B cell (primary cell): ENCODE measurements around the gene SDK2. TPM values are rescaled to one million over a fixed set of nuclear protein-coding genes. Genes with fewer than 3 reads are reported as not detected.

Experiments used
- ATAC-seq: fragments of 200-7000 bp; cut with Tn5 transposase; one replicate; pipeline ENCODE4 v1.10.0; 2021; ENCODE audit warnings: low read depth, mild to moderate bottlenecking, moderate number of reproducible peaks, moderate library complexity
- CTCF ChIA-PET: fragments of 350-600 bp; sonication (Branson Sonifier 250); formaldehyde crosslinking; loops from one replicate; lab custom pipeline; 2021; ENCODE audit warnings: antibody characterized with exemption, inconsistent platforms; lab: Charles Lee
- POLR2A ChIA-PET: fragments of 350-600 bp; sonication (Branson Sonifier 250); formaldehyde crosslinking; loops from one replicate; lab custom pipeline; 2021; ENCODE audit warnings: antibody characterized with exemption; lab: Charles Lee
- DNase-seq: peaks from one replicate; pipeline ENCODE4 v3.0.0; 2013
- H2AFZ ChIP-seq: 2 replicates; pipeline ENCODE4 v1.6.1; 2012; ENCODE audit warnings: mild to moderate bottlenecking, low read depth, low read length; ENCODE audit not compliant: insufficient read depth, poor library complexity, severe bottlenecking
- H3K27ac ChIP-seq, 2 donors: 1 replicate in 1 of 2; 2 replicates in 1 of 2; pipeline ENCODE4 v1.5.1; 2012 to 2013; ENCODE audit warnings: low read length in 2 of 2, mild to moderate bottlenecking in 2 of 2, moderate library complexity in 1 of 2
- H3K27me3 ChIP-seq, 4 experiments: fragments of 200-600 bp in 1 of 4; sonication (generic) in 1 of 4; replicated peaks in 1 of 4; 1 replicate in 2 of 4; 2 replicates in 2 of 4; pipeline versions ENCODE4 v1.6.1 to v1.7.0; 2013 to 2016; ENCODE audit warnings: low read length in 3 of 4, mild to moderate bottlenecking in 2 of 4, mixed read lengths in 1 of 4, moderate library complexity in 1 of 4; ENCODE audit not compliant: insufficient read depth in 4 of 4, control insufficient read depth in 3 of 4; ENCODE audit errors: control extremely low read depth in 1 of 4
- H3K36me3 ChIP-seq, 2 experiments: replicated peaks in 1 of 2; 1 replicate in 1 of 2; 2 replicates in 1 of 2; pipeline versions ENCODE4 v1.6.1 to v1.7.1; 2013; ENCODE audit warnings: low read length in 1 of 2; ENCODE audit not compliant: insufficient read depth in 2 of 2, control insufficient read depth in 1 of 2; ENCODE audit errors: control extremely low read depth in 1 of 2, extremely low read depth in 1 of 2
- H3K4me1 ChIP-seq, 2 donors: fragments of 200-600 bp in 1 of 2; sonication (generic) in 1 of 2; 1 replicate in 1 of 2; 2 replicates in 1 of 2; pipeline versions ENCODE4 v1.5.1 to v1.6.1; 2013 to 2017; ENCODE audit warnings: low read length in 2 of 2; ENCODE audit not compliant: control insufficient read depth in 2 of 2, insufficient read depth in 2 of 2
- H3K4me2 ChIP-seq: replicated peaks from 2 replicates; pipeline ENCODE3; 2012; ENCODE audit warnings: mild to moderate bottlenecking, low read depth, low read length; ENCODE audit not compliant: poor library complexity, severe bottlenecking
- H3K4me3 ChIP-seq, 5 experiments: fragments of 200-600 bp in 1 of 5; sonication (generic) in 1 of 5; 1 replicate in 3 of 5; 2 replicates in 2 of 5; pipeline versions ENCODE4 v1.5.1 to v1.7.0; 2011 to 2016; ENCODE audit warnings: low read length in 4 of 5, mild to moderate bottlenecking in 4 of 5, low read depth in 2 of 5, control low read depth in 1 of 5, moderate library complexity in 1 of 5; ENCODE audit not compliant: insufficient read depth in 1 of 5; ENCODE audit errors: control extremely low read depth in 1 of 5, extremely low read depth in 1 of 5
- H3K79me2 ChIP-seq: fragments of 200-600 bp; sonication (generic); one replicate; pipeline ENCODE4 v1.6.0; 2016; ENCODE audit warnings: low read length; ENCODE audit not compliant: control insufficient read depth, insufficient read depth
- H3K9ac ChIP-seq: fragments of 200-600 bp; sonication (generic); 2 replicates; pipeline ENCODE4 v1.6.1; 2017; ENCODE audit warnings: mild to moderate bottlenecking, low read length, moderate library complexity
- H3K9me3 ChIP-seq, 3 donors: one replicate each; pipeline versions ENCODE4 v1.6.1 to v1.7.1; 2013; ENCODE audit warnings: low read length in 2 of 3; ENCODE audit not compliant: control insufficient read depth in 2 of 3, insufficient read depth in 1 of 3; ENCODE audit errors: control extremely low read depth in 1 of 3
- H4K20me1 ChIP-seq: 2 replicates; pipeline ENCODE4 v1.6.0; 2012; ENCODE audit warnings: mild to moderate bottlenecking, low read length; ENCODE audit not compliant: insufficient read depth, control insufficient read depth, poor library complexity, severe bottlenecking
- H3K27ac Mint-ChIP-seq: one replicate; pipeline ENCODE4 v1.8.0; 2021; ENCODE audit warnings: mixed read lengths
- H3K27me3 Mint-ChIP-seq: one replicate; pipeline ENCODE4 v1.8.0; 2021; ENCODE audit warnings: mixed read lengths
- H3K4me1 Mint-ChIP-seq: one replicate; pipeline ENCODE4 v1.8.0; 2021; ENCODE audit warnings: mixed read lengths
- H3K4me3 Mint-ChIP-seq: one replicate; pipeline ENCODE4 v1.8.0; 2021; ENCODE audit warnings: mixed read lengths
- H3K9me3 Mint-ChIP-seq: one replicate; pipeline ENCODE4 v1.8.0; 2022; ENCODE audit warnings: mixed read lengths; ENCODE audit not compliant: insufficient read depth
- EZH2 ChIP-seq: IDR thresholded peaks from 2 replicates; pipeline ENCODE4 v1.6.1; 2012; ENCODE audit warnings: borderline replicate concordance, low read depth, mild to moderate bottlenecking, moderate library complexity, low read length; ENCODE audit not compliant: insufficient read depth, poor library complexity, severe bottlenecking
- WGBS: methylation state at CpG from one replicate; pipeline ENCODE4 v1.1.5; 2013; ENCODE audit warnings: missing lambda C conversion rate; ENCODE audit not compliant: insufficient coverage; 5-methylcytosine and 5-hydroxymethylcytosine counted together
- intact Hi-C: fragments of 100-400 bp; cut with micrococcal nuclease; formaldehyde crosslinking; loops from one replicate; pipeline ENCODE4 v1.10.0; 2022
- polyA plus RNA-seq: library from polyadenylated mRNA; depleted of rRNA; stranded (reverse); fragments of >200 nt; gene quantifications from 2 replicates; pipeline ENCODE4 v1.2.3, GENCODE V29; 2012
- total RNA-seq, 2 donors: library from RNA; stranded (reverse); fragments of 120-200 nt in 1 of 2; gene quantifications; 1 replicate in 1 of 2; 2 replicates in 1 of 2; pipeline versions ENCODE4 v1.2.3 to v1.2.4, GENCODE V29; 2013 to 2022
- TF ChIP-seq, protein P1 (sequence below): fragments of 200-600 bp; IDR thresholded peaks from one replicate; pipeline ENCODE4 v1.8.0; 2022; ENCODE audit warnings: antibody characterized with exemption, mild to moderate bottlenecking

The SDK2 gene
- total and polyA plus RNA-seq, 2 donors (not counting 1 experiment from before 2014, with no cell fraction given), result 3.2 to 13.0 TPM

DNA sequence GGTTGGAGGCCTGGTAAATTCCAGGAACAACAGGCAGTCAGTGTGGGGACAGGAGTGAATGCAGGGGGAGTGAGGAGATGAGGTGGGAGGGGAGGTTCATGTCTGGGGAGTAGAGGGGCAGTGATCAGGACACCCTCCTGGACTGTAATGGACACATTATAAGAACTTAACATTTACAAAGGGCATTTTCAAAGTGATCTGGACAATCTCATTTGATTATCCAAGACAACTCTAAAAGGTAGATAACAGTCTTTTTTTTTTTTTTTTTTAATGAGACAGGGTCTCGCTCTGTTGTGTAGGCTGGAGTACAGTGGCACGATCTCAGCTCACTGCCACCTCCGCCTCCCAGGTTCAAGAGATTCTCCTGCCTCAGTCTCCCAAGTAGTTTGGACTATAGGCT is 5.7 kb downstream of the SDK2 start:
- H3K4me2 ChIP-seq, result no peak overlapping the region

DNA sequence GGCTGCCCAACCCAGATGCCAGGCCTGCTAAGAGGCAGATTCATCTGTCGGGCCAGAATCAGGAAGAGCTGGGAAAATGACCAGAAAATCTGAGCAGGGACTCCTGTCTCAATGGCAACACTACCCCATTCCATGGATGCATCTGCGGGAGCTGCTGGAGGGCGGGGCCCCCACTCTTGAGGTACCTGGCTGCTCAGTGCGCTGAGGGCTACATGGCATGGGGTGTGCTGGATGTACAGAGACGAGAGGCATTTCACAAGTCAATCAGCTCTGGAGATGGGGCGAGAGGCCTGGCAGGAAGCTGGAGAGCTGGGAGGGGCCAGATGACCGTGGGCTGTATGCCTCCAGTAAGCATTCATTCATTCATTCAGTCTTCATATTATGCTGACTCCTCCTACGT is 6.4 kb downstream of the SDK2 start:
- no peaks in the 10 kb centered on the region for H3K9me3 Mint-ChIP-seq
- no peak overlapping the region for H3K4me3 Mint-ChIP-seq
- WGBS, result 94% methylated on average over 4 of the region's 8 CpGs
- Histone ChIP-seq H3K4me3 (no peak overlapping the region), H3K36me3 (peaks cover 0 to 4% of the 10 kb centered on the region in 2 experiments), H3K4me1 (peaks cover 20 to 23% of the 10 kb centered on the region in 2 donors), H3K27me3 (peaks cover 0 to 6% (median 0%) of the 10 kb centered on the region in 4 experiments), H3K27ac (no peak overlapping the region), H3K9me3 (no peaks in the 10 kb centered on the region), H3K79me2 (peaks cover 92% of the 10 kb centered on the region), H2AFZ (no peak overlapping the region), H4K20me1 (peaks cover 30% of the 10 kb centered on the region), H3K4me2 (no peak overlapping the region), H3K9ac (no peak overlapping the region)
- H3K4me1 Mint-ChIP-seq, result peaks cover 23% of the 10 kb centered on the region
- no peak overlapping the region for H3K27ac Mint-ChIP-seq
- TF ChIP-seq, protein P1, sequence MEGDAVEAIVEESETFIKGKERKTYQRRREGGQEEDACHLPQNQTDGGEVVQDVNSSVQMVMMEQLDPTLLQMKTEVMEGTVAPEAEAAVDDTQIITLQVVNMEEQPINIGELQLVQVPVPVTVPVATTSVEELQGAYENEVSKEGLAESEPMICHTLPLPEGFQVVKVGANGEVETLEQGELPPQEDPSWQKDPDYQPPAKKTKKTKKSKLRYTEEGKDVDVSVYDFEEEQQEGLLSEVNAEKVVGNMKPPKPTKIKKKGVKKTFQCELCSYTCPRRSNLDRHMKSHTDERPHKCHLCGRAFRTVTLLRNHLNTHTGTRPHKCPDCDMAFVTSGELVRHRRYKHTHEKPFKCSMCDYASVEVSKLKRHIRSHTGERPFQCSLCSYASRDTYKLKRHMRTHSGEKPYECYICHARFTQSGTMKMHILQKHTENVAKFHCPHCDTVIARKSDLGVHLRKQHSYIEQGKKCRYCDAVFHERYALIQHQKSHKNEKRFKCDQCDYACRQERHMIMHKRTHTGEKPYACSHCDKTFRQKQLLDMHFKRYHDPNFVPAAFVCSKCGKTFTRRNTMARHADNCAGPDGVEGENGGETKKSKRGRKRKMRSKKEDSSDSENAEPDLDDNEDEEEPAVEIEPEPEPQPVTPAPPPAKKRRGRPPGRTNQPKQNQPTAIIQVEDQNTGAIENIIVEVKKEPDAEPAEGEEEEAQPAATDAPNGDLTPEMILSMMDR, result no peak
- TF ChIP-seq EZH2, result no peak
- ChIA-PET POLR2A (no interaction called here), CTCF (interaction anchor here (1.0 kb wide), 1 partner anchor 9 kb away, joined by 3 read pairs; no protein-coding TSS in a partner anchor)
- no peaks in the 10 kb centered on the region for H3K27me3 Mint-ChIP-seq
- DNase-seq (no peak), ATAC-seq (no peak)
- intact Hi-C loops, result no loop called here

More for the DNA sequence above, 5.7 kb downstream of the SDK2 start:
- Histone ChIP-seq H3K4me1 (peaks cover 20 to 27% of the 10 kb centered on the region in 2 donors), H4K20me1 (peaks cover 30% of the 10 kb centered on the region), H3K36me3 (peaks cover 0 to 4% of the 10 kb centered on the region in 2 experiments), H3K9me3 (no peaks in the 10 kb centered on the region), H3K79me2 (peaks cover 93% of the 10 kb centered on the region), H3K9ac (no peak overlapping the region), H2AFZ (no peak overlapping the region), H3K27ac (no peak overlapping the region), H3K4me3 (no peak overlapping the region), H3K27me3 (peaks cover 0 to 11% (median 0%) of the 10 kb centered on the region in 4 experiments)
- POLR2A ChIA-PET, result no interaction called here
- no peak for ATAC-seq
- CTCF ChIA-PET, result no interaction called here
- TF ChIP-seq, protein P1, result no peak
- no peak for TF ChIP-seq EZH2
- intact Hi-C loops, result no loop called here
- Mint-ChIP-seq H3K9me3 (no peaks in the 10 kb centered on the region), H3K27ac (no peak overlapping the region), H3K4me1 (peaks cover 25% of the 10 kb centered on the region), H3K27me3 (no peaks in the 10 kb centered on the region), H3K4me3 (no peak overlapping the region)
- no CpG with 5 or more reads among the region's 3 CpGs for WGBS
- no peak for DNase-seq
